ENCODE data around the gene CFAP46.

CFAP46 gene

DNA sequence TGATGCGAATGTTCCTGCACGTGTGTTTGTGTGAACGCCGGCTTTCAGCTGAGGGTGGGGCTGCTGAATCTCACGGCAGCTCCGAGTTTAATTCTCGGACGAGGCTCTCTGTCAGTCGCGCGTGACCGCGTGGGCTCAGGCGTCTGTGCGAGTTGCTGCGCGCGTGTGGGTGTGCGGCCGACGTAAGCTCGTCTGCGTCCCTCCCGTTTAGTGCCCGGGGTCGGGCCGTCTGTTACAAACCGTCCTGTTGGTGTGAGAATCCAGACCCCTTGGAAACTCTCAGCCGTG lies 41.6 kb upstream of the CFAP46 start:
- H3K4me3 ChIP-seq (ENCODE audit: control insufficient read depth, low read depth, low read length) = no peak overlapping the region
- TF ChIP-seq, protein P1, sequence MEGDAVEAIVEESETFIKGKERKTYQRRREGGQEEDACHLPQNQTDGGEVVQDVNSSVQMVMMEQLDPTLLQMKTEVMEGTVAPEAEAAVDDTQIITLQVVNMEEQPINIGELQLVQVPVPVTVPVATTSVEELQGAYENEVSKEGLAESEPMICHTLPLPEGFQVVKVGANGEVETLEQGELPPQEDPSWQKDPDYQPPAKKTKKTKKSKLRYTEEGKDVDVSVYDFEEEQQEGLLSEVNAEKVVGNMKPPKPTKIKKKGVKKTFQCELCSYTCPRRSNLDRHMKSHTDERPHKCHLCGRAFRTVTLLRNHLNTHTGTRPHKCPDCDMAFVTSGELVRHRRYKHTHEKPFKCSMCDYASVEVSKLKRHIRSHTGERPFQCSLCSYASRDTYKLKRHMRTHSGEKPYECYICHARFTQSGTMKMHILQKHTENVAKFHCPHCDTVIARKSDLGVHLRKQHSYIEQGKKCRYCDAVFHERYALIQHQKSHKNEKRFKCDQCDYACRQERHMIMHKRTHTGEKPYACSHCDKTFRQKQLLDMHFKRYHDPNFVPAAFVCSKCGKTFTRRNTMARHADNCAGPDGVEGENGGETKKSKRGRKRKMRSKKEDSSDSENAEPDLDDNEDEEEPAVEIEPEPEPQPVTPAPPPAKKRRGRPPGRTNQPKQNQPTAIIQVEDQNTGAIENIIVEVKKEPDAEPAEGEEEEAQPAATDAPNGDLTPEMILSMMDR (conservative IDR thresholded peaks at IDR 0.05; ENCODE audit: control insufficient read depth, insufficient read depth, low read depth, low read length) = no peak
- no peak for DNase-seq (ENCODE audit: low read depth)

DNA sequence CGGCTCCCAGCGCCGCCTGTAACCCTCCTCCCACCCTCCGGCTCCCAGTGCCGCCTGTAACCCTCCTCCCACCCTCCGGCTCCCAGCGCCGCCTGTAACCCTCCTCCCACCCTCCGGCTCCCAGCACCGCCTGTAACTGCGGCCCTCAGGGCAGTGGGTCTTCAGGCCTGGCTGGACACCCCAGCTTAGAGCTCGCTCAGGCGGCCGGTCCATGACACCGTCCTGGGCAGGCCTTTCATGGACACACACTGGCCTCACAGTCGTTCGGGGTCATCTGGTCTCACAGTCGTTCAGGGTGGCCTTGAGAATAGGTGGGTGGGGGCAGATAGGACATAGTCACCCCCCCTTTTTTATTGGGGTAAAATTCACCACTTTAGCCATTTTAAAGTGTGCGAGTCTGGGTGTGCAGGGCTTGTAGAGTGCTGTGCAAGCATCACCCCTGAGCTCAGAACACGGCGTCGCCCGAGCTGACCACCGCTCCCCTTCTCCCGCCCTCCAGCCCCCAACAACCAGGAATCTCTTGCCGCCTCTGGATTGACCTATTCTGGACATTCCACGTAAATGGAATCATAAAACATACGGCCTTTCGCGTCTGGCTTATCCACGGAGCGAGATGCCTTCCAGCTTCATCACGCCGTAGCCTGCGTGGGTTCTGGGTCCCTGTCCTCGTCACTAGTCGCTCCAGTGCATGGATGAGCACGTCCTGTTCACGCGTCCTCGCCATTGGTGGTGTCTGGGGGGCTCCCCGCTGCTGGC lies 41.1 kb upstream of the CFAP46 start:
- no peak overlapping the region for H3K4me3 ChIP-seq (ENCODE audit: control insufficient read depth, low read depth, low read length)
- no peak for DNase-seq (ENCODE audit: low read depth)
- TF ChIP-seq, protein P1 (conservative IDR thresholded peaks at IDR 0.05; ENCODE audit: control insufficient read depth, insufficient read depth, low read depth, low read length) = no peak

DNA sequence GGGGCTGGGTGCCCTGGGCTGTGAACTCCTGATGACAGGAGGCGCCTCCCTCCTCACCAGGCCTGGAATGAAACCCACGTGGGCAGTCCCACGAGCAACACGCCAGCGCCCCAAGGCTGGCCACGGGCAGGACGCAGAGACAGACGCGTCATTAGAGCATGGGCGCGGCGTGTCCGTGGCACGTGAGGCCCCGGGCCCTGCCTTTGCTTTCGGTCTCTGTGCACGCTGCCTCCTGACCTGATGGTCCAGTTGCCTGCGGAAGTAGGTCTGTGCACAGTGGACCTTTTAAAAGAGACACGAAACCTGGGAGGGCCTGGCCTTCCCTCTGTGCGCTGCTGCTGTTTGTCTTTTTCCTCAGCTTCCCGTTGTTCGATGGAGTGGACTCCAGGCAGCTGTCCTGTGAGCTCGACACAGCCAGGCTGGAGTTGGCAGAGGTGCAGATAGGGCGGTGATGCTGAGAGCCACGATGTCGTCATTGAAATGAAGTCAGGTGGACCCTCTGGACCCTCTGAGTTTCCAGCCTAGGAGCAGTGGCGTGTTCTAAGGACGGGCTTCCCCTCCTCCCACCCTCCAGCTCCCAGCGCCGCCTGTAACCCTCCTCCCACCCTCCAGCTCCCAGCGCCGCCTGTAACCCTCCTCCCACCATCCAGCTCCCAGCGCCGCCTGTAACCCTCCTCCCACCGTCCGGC lies 40.1 kb upstream of the CFAP46 start:
- TF ChIP-seq, protein P1 (conservative IDR thresholded peaks at IDR 0.05; ENCODE audit: control insufficient read depth, insufficient read depth, low read depth, low read length) = no peak
- H3K4me3 ChIP-seq (ENCODE audit: control insufficient read depth, low read depth, low read length) = no peak overlapping the region
- no peak for DNase-seq (ENCODE audit: low read depth)

DNA sequence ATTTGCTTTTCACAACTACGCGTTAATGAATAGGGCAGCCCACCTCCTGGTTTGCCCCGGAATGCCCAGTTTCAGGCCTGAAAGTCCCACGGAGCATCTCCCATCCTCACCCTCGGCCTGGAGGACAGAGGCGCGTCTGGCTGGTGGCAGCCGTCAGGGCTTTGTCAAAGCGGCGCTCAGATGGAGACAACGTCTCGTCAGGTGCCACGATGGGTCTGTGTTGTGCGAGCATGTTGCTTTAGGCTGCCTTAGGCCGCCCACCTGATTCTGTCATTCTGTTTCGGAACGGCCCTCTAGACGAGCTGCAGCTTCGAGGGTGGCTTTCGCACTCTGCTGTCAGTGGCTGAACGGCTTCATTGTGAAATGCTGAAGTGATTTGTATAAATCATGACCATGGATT lies 39.4 kb upstream of the CFAP46 start:
- H3K4me3 ChIP-seq (ENCODE audit: control insufficient read depth, low read depth, low read length) = no peak overlapping the region
- TF ChIP-seq, protein P1 (conservative IDR thresholded peaks at IDR 0.05; ENCODE audit: control insufficient read depth, insufficient read depth, low read depth, low read length) = no peak
- no peak for DNase-seq (ENCODE audit: low read depth)

DNA sequence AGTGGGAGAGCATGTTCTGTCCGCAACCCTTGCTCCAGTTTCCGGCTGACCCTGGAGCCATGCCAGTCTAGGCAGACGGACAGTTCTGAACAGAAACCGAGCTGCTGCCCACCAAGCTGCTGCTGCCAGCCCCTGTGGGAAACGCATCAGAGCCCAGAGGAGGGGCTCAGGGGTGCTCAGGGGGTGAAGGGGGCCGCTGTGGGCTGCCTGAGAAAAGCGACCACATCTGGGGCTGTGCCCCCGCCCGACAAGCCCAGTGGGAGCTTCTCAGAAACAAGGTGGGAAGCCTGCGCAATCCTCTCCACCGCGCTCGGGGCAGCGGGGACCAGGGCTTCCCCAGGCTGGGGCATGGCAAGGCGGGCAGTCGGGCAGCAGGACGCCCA lies 38.8 kb upstream of the CFAP46 start:
- no peak overlapping the region for H3K4me3 ChIP-seq (ENCODE audit: control insufficient read depth, low read depth, low read length)
- no peak for DNase-seq (ENCODE audit: low read depth)
- TF ChIP-seq, protein P1 (conservative IDR thresholded peaks at IDR 0.05; ENCODE audit: control insufficient read depth, insufficient read depth, low read depth, low read length) = no peak

DNA sequence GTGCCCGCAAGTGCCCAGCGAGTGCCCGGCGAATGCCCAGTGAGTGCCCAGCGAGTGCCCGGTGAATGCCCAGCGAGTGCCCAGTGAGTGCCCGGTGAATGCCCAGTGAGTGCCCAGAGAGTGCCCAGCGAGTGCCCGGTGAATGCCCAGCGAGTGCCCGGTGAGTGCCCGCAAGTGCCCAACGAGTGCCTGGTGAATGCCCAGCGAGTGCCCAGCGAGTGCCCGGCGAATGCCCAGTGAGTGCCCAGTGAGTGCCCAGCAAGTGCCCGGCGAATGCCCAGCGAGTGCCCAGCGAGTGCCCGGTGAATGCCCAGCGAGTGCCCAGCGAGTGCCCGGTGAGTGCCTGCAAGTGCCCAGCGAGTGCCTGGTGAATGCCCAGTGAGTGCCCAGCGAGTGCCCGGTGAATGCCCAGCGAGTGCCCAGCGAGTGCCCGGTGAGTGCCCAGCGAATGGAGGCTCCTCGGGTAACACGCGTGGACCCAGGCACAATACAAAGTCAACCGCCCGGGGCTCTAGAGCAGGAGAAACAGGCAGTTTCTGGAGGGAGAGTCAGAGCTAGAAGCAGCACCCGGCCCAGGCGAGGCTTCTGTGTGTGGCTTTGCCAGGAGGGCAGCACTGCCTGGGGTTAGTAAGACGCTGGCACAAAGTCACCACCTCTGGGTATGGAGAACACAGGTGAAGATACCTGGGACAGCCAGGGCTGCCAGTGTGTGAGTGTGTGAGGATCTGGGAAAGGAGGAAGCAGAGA lies 38.2 kb upstream of the CFAP46 start:
- TF ChIP-seq, protein P1 (conservative IDR thresholded peaks at IDR 0.05; ENCODE audit: control insufficient read depth, insufficient read depth, low read depth, low read length) = no peak

More for the DNA sequence above, 38.2 kb upstream of the CFAP46 start:
- no peak overlapping the region for H3K4me3 ChIP-seq (ENCODE audit: control insufficient read depth, low read depth, low read length)
- no peak for DNase-seq (ENCODE audit: low read depth)
